Chondrocyte (in vitro differentiated cells): ENCODE results near the gene ZSCAN21. TPM values are rescaled to one million over a fixed set of nuclear protein-coding genes. Genes with fewer than 3 reads are reported as not detected.
"Not testable (repeated sequence)": the region's sequence is repeated elsewhere in the genome, so short reads cannot be mapped to it uniquely, and the experiment has no call there.

ENCODE experiments used
- DNase-seq: peaks from one replicate; pipeline ENCODE4 v3.0.0; 2021; ENCODE audit warnings: mixed read lengths, low spot score
- H3K27ac Mint-ChIP-seq: one replicate; pipeline ENCODE4 v1.8.0; 2021; ENCODE audit warnings: mild to moderate bottlenecking, moderate library complexity, mixed read lengths; ENCODE audit not compliant: unreplicated experiment
- H3K27me3 Mint-ChIP-seq: 2 replicates; pipeline ENCODE4 v1.8.0; 2021; ENCODE audit warnings: low read depth, mixed read lengths
- H3K36me3 Mint-ChIP-seq: 2 replicates; pipeline ENCODE4 v1.8.0; 2021; ENCODE audit warnings: low read depth, mixed read lengths
- H3K4me1 Mint-ChIP-seq: 2 replicates; pipeline ENCODE4 v1.8.0; 2021; ENCODE audit warnings: low read depth, mild to moderate bottlenecking, mixed read lengths
- H3K4me3 Mint-ChIP-seq: one replicate; pipeline ENCODE4 v1.8.0; 2021; ENCODE audit warnings: mild to moderate bottlenecking, moderate library complexity, mixed read lengths; ENCODE audit not compliant: unreplicated experiment
- H3K9me3 Mint-ChIP-seq: 2 replicates; pipeline ENCODE4 v1.8.0; 2021; ENCODE audit warnings: low read depth, mixed read lengths
- CTCF ChIP-seq: fragments of 200-600 bp; sonication (generic); IDR thresholded peaks from 2 replicates; pipeline ENCODE4 v1.5.0; 2021; ENCODE audit warnings: antibody characterized with exemption, mild to moderate bottlenecking, moderate library complexity
- long read RNA-seq: library from polyadenylated mRNA; stranded (forward); transcript quantifications from one replicate; pipeline ENCODE4 v2.0.0, GENCODE V29; 2021
- total RNA-seq: library from RNA; stranded (reverse); gene quantifications from 3 replicates; pipeline ENCODE4 v1.2.1, GENCODE V29; 2021

Gene ZSCAN21
- 9.6 to 13.1 TPM (median 11.8 TPM) in 3 replicates for total RNA-seq
- long read RNA-seq, transcript ZSCAN21-201 (4 exons, 2,005 nt): major isoform, 14 of 21 reads
- long read RNA-seq, partial matches to known transcripts: 1 of 21 reads
- long read RNA-seq, other reads (novel, unspliced or antisense): 5 of 21 reads

GRCh38 chr7:100049441-100050291, at the start of gene ZSCAN21:
TSS of gene ZSCAN21 (plus strand) at chr7:100049774. CDS start at chr7:100057007, 7,233 bp downstream.
- peak; percentile 92 for DNase-seq
- no peaks in the 10 kb centered on the region for H3K9me3 Mint-ChIP-seq
- peak within 1 kb of the TSS; percentile 98 for H3K27ac Mint-ChIP-seq
- H3K4me3 Mint-ChIP-seq: peak within 1 kb of the TSS; percentile 87
- peaks cover 2% of the 10 kb centered on the region for H3K36me3 Mint-ChIP-seq
- peak; percentile 67 for TF ChIP-seq CTCF
- peaks cover 18% of the 10 kb centered on the region for H3K4me1 Mint-ChIP-seq
- H3K27me3 Mint-ChIP-seq: no peaks in the 10 kb centered on the region

GRCh38 chr7:100000239-100000638, 49.3 kb upstream of the ZSCAN21 start:
- H3K9me3 Mint-ChIP-seq: no peaks in the 10 kb centered on the region
- no peak overlapping the region for H3K4me3 Mint-ChIP-seq
- H3K27me3 Mint-ChIP-seq: peaks cover 4% of the 10 kb centered on the region
- no peaks in the 10 kb centered on the region for H3K36me3 Mint-ChIP-seq
- no peaks in the 10 kb centered on the region for H3K4me1 Mint-ChIP-seq
- TF ChIP-seq CTCF: no peak
- H3K27ac Mint-ChIP-seq: no peak overlapping the region
- DNase-seq: peak; percentile 27

- DNase-seq: peak; percentile 36
- H3K4me3 Mint-ChIP-seq: no peak overlapping the region
- no peaks in the 10 kb centered on the region for H3K9me3 Mint-ChIP-seq
- no peaks in the 10 kb centered on the region for H3K4me1 Mint-ChIP-seq
- H3K36me3 Mint-ChIP-seq: no peaks in the 10 kb centered on the region
- peaks cover 2% of the 10 kb centered on the region for H3K27me3 Mint-ChIP-seq
- H3K27ac Mint-ChIP-seq: no peak overlapping the region
- no peak for TF ChIP-seq CTCF
Measured at GRCh38 chr7:100003711-100004661, 45.6 kb upstream of the ZSCAN21 start.

- Mint-ChIP-seq H3K27ac (no peak overlapping the region), H3K4me1 (no peaks in the 10 kb centered on the region), H3K4me3 (no peak overlapping the region), H3K9me3 (no peaks in the 10 kb centered on the region), H3K36me3 (no peaks in the 10 kb centered on the region), H3K27me3 (peaks cover 7% of the 10 kb centered on the region)
- DNase-seq: peak; percentile 9
- TF ChIP-seq CTCF: no peak
Measured at GRCh38 chr7:100007887-100008286, 41.7 kb upstream of the ZSCAN21 start.

- peak; percentile 22 for DNase-seq
- H3K4me1 Mint-ChIP-seq: no peaks in the 10 kb centered on the region
- no peak overlapping the region for H3K27ac Mint-ChIP-seq
- TF ChIP-seq CTCF: no peak
- H3K4me3 Mint-ChIP-seq: no peak overlapping the region
- H3K27me3 Mint-ChIP-seq: peaks cover 7% of the 10 kb centered on the region
- no peaks in the 10 kb centered on the region for H3K9me3 Mint-ChIP-seq
- no peaks in the 10 kb centered on the region for H3K36me3 Mint-ChIP-seq
Measured at GRCh38 chr7:100008525-100008924, 41.0 kb upstream of the ZSCAN21 start.

GRCh38 chr7:100009952-100010351, 39.6 kb upstream of the ZSCAN21 start:
- DNase-seq: peak; percentile 54
- H3K27ac Mint-ChIP-seq, H3K4me3 Mint-ChIP-seq, H3K9me3 Mint-ChIP-seq, H3K36me3 Mint-ChIP-seq, H3K27me3 Mint-ChIP-seq, H3K4me1 Mint-ChIP-seq: not testable (repeated sequence)
